ENCODE results near the gene PCK1.

The PCK1 gene

DNA sequence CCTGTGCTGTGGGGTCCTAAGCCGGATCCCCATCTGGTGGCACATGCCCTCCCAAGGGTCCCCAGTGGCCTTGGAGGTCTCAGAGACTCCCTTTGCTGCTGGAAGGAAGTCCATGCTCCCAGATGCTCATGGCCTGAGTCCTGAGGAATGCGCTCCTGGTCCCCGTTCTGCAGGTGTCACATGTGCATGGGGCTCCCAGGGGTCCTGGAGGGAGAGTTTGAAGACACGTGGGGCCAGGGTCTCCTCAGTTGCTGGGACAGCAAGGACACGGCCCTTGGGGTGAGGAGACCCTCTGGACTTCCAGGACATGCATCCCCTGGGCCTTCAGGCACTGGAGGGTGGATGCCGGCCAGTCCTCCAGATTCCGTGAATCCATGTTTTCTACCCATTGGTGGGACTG, 47.6 kb downstream of the PCK1 start:
- DNase-seq, result no peak

DNA sequence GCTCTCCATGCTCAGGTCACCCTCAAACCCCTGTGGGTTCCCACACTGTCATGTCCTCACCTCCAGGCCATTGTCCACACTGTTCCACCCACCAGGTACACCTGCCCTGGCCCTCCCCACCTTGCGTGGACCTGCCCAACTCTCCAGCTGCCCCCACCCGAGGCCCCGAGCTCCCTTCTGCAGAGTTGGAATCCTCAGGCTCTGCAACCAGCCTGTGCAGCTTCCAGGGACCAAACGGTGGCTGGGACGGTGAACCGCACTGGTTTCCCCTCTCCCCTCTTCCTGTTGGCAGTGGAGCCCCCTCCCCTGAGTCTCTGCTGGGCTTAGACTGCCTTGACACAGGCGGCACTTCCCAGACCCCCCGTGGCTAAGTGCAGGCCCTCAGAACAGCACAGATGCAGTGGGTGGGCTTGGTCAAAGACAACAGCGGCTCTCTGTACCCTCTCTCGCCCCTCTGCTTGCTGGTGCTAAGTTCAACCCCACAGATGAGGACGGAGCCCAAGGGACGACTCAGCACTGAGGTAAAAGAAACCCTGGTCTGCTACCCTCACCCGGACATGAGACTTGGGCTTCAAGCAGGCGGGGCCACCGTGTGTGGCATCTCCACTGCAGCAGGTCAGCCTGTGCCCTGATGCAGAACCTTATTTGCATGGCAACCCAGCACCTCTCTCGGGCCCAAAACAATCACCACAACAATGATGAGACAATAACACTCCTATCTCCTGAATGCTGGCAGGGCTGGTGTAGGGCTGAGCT, 48.4 kb downstream of the PCK1 start:
- no peak for DNase-seq

DNA sequence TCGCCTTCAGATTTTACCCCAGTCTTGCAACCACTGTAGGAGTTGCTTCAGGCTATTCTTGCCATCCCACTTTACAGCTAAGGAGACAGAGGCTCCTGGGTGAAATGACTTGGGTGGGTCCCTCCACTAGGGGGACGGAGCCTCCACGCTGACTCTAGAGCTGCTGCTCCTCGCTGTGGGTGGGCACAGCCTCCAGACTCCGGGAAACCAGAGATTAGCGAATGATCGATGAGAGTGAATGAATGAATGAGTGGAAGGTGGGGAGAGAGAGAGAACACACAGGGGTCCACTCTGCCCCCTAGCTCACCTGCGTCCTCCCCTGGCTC, 48.9 kb downstream of the PCK1 start:
- DNase-seq, result no peak

DNA sequence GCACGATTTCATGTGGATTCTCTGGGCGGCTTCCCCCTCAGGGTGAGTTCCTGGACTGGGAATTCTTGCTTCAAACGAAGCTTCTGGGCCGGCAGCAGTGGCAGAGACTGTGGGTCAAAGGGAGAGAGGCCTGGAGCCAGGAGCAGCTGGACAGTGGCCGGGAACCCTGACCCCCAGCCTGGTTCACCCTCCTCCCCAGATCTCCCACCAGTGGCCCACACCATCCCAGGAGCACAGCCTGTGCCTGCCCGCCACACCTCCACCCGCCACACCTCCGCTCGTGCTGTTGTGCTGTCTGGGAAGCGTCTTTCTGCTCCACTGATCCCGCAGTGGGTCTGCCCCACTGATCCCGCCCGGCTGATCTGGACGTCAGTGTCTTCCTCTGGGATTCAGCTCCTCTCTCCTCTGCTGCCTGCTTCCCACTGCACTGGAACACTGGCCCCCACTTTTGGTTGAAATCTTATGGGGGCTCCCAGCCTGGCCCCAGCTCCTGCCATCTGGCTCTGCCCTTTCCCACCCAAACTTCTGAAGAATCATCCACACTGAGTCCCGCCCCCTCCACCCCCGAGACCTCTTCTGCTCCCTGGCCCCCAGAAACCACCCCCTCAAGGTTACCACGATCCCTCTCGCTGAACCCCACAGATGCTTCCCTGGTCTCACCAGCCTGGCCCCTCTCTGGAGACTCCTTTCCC, 49.5 kb downstream of the PCK1 start:
- no peak for DNase-seq

DNA sequence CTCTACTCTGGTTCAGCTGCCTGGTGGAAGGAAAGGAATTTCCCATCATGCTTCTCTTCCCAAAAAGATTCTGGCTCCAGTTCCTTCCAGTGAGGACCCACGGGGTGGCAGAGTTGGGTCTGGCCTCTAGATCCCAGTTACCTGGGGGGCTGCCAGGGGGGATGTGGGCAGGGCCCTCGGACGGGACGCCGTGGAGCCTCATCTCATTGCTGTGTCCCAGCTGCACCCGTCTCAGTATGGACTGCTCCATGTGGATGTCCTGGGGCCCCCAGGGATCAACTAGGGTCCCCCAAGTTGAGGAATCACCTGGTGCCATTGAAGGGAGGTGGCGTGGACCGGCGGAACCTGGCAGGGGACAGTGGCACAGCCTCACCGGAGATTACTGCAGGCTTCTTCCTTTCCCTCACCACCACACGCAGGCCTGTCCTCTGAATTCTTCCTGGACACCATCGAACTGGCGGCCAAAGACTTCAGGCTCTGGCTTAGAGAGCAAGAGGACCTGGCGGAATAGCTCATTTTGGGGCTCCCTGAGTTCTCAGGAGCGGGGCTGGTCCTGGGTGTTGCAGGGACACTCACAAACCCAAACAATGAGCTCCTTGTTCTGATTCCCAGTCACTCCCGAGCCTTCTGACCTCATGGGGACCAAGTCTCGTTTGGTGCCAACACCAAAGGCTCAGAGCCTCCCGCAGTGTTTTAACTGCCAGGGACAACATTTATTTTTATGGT, 50.8 kb downstream of the PCK1 start:
- DNase-seq, result no peak

DNA sequence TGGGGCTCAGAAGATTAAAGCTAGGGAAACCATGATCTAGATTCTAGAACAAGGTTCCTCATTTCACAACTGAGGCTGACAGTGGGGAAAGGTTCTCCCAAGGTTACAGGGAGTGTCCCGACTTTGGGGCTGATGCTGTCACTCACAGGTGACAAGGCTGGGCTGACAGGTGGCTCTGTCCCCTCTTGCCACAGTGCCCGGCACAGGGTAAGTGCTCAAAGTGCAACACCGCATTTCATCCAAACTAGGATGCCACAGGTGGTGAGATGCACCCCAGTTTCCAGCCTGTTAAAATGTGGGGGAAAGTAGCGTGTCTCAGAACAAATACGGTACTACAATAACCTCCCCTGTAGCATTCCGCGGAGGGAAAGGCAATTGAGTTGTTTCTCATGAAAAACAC, 51.5 kb downstream of the PCK1 start:
- DNase-seq, result no peak

DNA sequence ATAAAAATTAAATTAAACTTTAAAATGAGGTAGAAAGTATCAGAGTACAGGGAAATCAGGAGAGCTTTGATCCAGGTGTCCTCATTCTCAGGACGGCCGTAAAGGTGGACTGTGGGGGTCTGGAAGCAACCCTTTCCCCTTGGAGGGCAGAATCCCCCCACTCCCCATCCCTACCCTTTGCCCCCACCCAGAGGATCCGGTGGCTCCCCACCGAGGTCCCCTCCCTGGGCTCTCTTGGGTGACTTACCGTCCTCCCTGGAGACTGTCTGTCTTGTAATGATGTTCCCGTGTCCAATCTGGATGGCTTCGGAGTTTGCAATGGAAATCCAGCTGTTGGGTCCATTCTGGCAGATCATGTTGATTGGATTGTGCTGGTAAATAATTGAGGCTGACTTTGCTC, 52.0 kb downstream of the PCK1 start:
- DNase-seq, result no peak

DNA sequence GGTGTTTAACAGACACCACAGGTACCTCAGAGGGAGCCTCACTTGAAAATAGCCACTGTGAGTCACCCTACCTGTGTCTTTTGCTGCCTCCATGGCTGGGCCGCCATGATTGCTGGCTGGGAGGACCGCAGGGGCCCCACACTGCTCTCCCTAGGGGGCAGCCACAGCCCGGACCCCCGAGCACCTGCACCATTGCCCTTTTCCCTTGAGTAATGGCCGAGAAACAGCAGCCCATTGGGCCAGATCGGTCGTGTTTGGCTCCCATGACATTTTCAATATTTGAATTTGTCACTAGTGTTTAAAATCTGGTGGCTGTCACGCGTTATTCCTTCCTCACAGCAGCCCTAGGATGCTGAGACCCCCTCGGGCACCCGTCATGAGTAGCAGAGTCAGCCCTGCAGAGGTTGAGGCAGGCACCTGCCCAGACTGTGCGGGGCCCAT, 52.6 kb downstream of the PCK1 start:
- DNase-seq, result no peak

DNA sequence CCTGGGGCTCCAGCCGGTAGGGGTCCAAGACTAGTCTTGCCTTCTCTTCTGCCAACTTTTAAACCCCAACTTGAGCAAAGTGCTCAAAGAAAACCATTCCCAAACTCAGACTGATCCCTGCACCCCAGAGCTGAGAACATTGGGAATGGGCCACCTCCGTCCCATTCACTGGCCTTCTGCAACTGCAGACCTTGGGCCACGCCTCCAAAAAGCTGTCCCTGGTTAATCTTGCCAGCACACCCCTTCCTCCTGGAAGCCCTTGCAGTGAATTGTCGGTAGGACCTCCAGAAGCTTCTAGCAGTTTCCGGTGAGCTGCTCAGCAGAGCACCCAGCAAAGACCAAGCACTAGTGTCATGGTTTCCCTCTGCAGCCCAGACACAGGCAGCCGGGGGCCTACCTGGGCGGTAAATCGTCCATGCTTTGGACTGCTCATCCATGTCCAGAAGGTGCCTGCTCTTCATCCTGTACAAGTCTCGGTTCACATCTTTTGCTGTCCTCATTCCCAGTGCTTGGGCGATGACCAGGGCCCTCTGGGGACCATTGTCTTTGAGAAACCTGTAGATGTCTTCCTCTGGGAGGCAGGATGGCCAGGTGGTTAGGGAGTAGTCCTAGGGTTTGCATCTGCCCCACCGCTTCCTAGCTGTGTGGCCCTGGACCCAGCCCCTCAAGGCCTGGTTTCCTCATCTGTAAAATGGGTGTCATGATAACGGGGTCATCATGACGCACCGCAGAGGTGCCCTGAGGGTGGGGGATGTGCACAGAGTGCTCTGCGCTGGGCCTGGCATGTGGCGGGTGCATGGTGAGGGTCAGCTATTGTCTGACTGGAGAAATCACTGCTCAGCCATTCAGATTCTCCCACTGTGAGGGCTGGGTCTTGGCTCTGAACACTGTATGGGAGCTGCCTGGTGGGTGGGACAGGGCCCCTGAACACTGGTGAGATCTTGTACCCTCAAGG, 53.9 kb downstream of the PCK1 start:
- DNase-seq, result no peak

DNA sequence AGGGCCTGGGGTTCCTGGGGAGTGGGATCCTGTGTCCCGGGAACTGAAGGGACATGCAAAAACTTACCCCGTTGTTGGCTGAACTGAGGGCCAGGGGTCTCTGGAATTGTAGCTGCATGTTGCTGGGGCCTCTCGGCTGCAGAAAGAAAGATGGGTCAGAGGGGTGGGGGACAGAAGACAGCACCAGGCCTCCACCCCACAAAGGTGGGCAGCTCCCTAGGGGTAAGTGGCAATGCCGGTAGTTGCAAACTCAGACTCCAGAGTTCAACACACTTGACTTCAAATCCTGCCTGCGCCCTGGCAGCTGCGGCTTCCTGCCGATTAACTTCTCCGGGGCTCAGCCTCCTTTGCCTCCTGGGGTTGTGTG, 54.5 kb downstream of the PCK1 start:
- no peak for DNase-seq

DNA sequence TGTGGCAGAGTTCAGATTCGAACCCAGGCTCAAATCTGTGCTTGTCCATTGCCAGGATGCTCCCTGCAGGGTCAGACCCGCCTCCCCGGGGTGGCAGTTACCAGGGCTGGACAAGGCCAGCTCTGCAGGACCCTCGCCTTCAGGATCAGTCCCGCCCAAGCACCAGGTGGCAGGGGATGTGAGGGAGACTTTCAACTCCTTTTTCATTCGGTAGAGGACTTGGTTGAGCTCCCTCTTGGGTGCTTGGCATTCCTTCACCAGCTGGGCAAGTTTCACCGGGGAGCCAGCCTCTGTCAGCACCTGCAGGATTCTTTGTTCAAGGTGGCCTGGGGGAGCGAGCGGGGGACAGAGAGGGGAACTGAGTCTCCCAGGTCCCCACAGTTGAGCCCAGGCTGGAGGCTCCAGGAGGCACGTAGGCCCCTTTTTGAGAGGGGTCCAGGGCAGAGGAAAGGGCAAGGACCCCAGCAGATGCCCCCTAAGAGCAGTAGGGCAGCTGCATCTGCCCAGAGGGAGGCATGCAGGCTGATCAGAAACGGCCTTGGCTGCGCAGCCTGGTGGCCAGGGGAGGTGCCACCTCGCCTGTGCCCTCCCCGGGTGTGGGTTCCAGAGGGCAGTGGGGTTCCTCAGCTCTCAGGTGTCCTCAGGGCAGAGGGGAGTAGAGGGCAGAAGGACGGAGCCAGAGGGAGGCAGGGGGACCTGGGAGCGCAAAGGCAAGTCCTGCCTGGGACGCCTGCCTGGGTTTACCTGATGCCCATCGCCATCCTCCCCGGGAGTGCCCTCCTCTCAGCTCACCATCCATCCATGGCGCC, 55.4 kb downstream of the PCK1 start:
- DNase-seq, result no peak

DNA sequence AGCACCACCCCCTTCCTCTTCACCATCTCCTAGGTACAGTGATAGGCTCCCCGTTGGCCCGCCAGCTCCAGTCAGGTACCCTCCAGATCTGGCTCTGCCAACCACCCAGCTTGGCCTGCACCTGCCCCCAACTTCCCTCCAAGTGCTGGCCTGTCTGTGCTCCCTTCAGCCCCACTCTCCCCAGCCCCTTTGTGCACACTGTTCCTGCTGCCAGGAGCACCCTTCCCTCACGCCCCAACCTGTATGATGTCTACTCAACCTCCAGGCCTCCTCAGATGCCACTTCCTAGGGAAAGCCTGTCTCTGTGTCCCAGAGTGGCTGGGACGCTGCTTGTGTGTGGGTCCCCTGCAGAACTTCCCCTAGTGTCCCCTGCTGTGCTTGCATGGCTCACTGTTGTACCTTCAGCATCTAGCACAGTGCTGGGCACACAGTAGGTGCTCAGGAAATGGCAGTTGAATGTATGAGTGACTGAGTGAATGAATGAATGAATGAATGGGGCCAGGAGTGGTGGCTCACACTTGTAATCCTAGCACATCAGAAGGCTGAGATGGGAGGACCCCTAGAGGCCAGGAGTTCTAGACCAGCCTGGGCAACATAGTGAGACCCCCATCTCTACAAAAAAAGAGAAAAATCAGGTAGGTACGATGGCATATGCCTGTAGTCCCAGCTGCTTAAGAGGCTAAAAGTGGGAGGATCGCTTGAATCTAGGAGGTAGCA, 56.3 kb downstream of the PCK1 start:
- no peak for DNase-seq

Data from stimulated activated naive CD4-positive, alpha-beta T cell (primary cell).